Ishikawa (cell line): Measurements from ENCODE around the gene RELN.

ENCODE experiments used
- MAX ChIP-seq: IDR thresholded peaks from 2 replicates; pipeline ENCODE4 v1.6.1; 2012
- NFIC ChIP-seq: IDR thresholded peaks from 2 replicates; pipeline ENCODE4 v1.6.1; 2012
- RAD21 ChIP-seq: IDR thresholded peaks from 2 replicates; pipeline ENCODE4 v1.6.1; 2012; ENCODE audit warnings: low read depth
- REST ChIP-seq: IDR thresholded peaks from 2 replicates; pipeline ENCODE4 v1.6.1; 2012; ENCODE audit warnings: low read depth, mild to moderate bottlenecking
- TAF1 ChIP-seq: IDR thresholded peaks from 2 replicates; pipeline ENCODE4 v1.6.1; 2012; ENCODE audit warnings: low read depth, mild to moderate bottlenecking
- YY1 ChIP-seq: IDR thresholded peaks from 2 replicates; pipeline ENCODE4 v1.6.1; 2012; ENCODE audit warnings: low read depth
- ZBTB7A ChIP-seq: IDR thresholded peaks from 2 replicates; pipeline ENCODE4 v1.6.1; 2012; ENCODE audit warnings: low read depth

GRCh38 chr7:103539875-103540274 is 449.6 kb downstream of the RELN start:
- no peak for TF ChIP-seq REST
- no peak for TF ChIP-seq NFIC
- no peak for TF ChIP-seq YY1
- no peak for TF ChIP-seq ZBTB7A
- no peak for TF ChIP-seq RAD21
- TF ChIP-seq TAF1 = no peak
- TF ChIP-seq MAX = no peak
